HEK293 (cell line): ENCODE data around the gene KPNA6.
"Not testable (repeated sequence)": the region's sequence is repeated elsewhere in the genome, so short reads cannot be mapped to it uniquely, and the experiment has no call there.

ENCODE experiments used
- CTCF ChIA-PET: fragments of 350-600 bp; formaldehyde crosslinking; extraction: SDS; loops from one replicate; lab custom pipeline; 2021; ENCODE audit warnings: antibody characterized with exemption; lab: Yijun Ruan, JAX
- POLR2A ChIA-PET: fragments of 300-600 bp; formaldehyde crosslinking; extraction: SDS; loops from one replicate; lab custom pipeline; 2020; ENCODE audit warnings: antibody characterized with exemption, inconsistent platforms; lab: Yijun Ruan, JAX
- H3K27ac ChIP-seq: fragments of 200-500 bp; sonication (Bioruptor generic); 2 replicates; pipeline ENCODE4 v1.5.1; 2014; ENCODE audit warnings: low read depth, low read length, control low read depth, inconsistent platforms; ENCODE audit errors: extremely low read depth
- H3K36me3 ChIP-seq, 2 experiments: fragments of 200-500 bp in 1 of 2; sonication (Bioruptor generic) in 1 of 2; 1 replicate in 1 of 2; 2 replicates in 1 of 2; pipeline ENCODE4 v1.5.1; 2014 to 2017; ENCODE audit warnings: inconsistent platforms in 2 of 2, low read length in 2 of 2; ENCODE audit not compliant: control insufficient read depth in 2 of 2, insufficient read depth in 1 of 2
- H3K4me1 ChIP-seq: fragments of 200-500 bp; sonication (Bioruptor generic); 2 replicates; pipeline ENCODE4 v1.5.1; 2014; ENCODE audit warnings: mild to moderate bottlenecking, low read length, inconsistent platforms; ENCODE audit not compliant: control insufficient read depth, insufficient read depth
- H3K4me3 ChIP-seq: 2 replicates; pipeline ENCODE4 v1.5.1; 2011; ENCODE audit warnings: low read depth, mild to moderate bottlenecking, control low read depth, low read length, moderate library complexity
- H3K9me3 ChIP-seq: fragments of 200-500 bp; sonication (Bioruptor generic); 2 replicates; pipeline ENCODE4 v1.5.1; 2014; ENCODE audit warnings: low read depth, low read length, inconsistent platforms; ENCODE audit not compliant: control insufficient read depth, insufficient read depth
- BCL6B ChIP-seq: fragments of 450-650 bp; formaldehyde crosslinking; IDR thresholded peaks from 2 replicates; pipeline ENCODE4 v1.5.1; 2017; ENCODE audit warnings: missing biosample characterization, missing genetic modification characterization
- CTCF ChIP-seq: fragments of 450-650 bp; formaldehyde crosslinking; IDR thresholded peaks from 2 replicates; pipeline ENCODE4 v1.5.1; 2016; ENCODE audit warnings: missing biosample characterization, missing genetic modification characterization
- IKZF3 ChIP-seq: fragments of 450-650 bp; IDR thresholded peaks from 2 replicates; pipeline ENCODE4 v1.5.0; 2018; ENCODE audit warnings: missing biosample characterization, mild to moderate bottlenecking, missing genetic modification characterization, moderate library complexity
- PRDM1 ChIP-seq: fragments of 450-650 bp; formaldehyde crosslinking; IDR thresholded peaks from 2 replicates; pipeline ENCODE4; 2016; ENCODE audit warnings: missing biosample characterization, missing genetic modification characterization
- WT1 ChIP-seq: fragments of 450-650 bp; formaldehyde crosslinking; IDR thresholded peaks from 2 replicates; pipeline ENCODE4 v1.5.1; 2016; ENCODE audit warnings: missing biosample characterization, missing genetic modification characterization
- ZBTB48 ChIP-seq: fragments of 450-650 bp; formaldehyde crosslinking; IDR thresholded peaks from 2 replicates; pipeline ENCODE4 v1.5.1; 2016; ENCODE audit warnings: missing biosample characterization, missing genetic modification characterization
- ZNF16 ChIP-seq: fragments of 450-650 bp; formaldehyde crosslinking; IDR thresholded peaks from 2 replicates; pipeline ENCODE4 v1.5.1; 2016; ENCODE audit warnings: low read depth, missing biosample characterization, missing genetic modification characterization
- ZNF214 ChIP-seq: fragments of 450-650 bp; formaldehyde crosslinking; IDR thresholded peaks from 2 replicates; pipeline ENCODE4 v1.5.1; 2017; ENCODE audit warnings: missing biosample characterization, mild to moderate bottlenecking, missing genetic modification characterization, borderline replicate concordance
- ZNF341 ChIP-seq: fragments of 450-650 bp; formaldehyde crosslinking; IDR thresholded peaks from 2 replicates; pipeline ENCODE4; 2016; ENCODE audit warnings: low read depth, missing biosample characterization, missing genetic modification characterization
- ZNF560 ChIP-seq: fragments of 450-650 bp; formaldehyde crosslinking; IDR thresholded peaks from 2 replicates; pipeline ENCODE4 v1.5.1; 2017; ENCODE audit warnings: missing biosample characterization, missing genetic modification characterization, borderline replicate concordance
- ZNF600 ChIP-seq: fragments of 450-650 bp; formaldehyde crosslinking; IDR thresholded peaks from 2 replicates; pipeline ENCODE4 v1.5.1; 2016; ENCODE audit warnings: missing biosample characterization, missing genetic modification characterization
- ZNF629 ChIP-seq: fragments of 450-650 bp; formaldehyde crosslinking; IDR thresholded peaks from 2 replicates; pipeline ENCODE4 v1.5.1; 2017; ENCODE audit warnings: missing biosample characterization, missing genetic modification characterization
- ZNF670 ChIP-seq: fragments of 450-650 bp; formaldehyde crosslinking; IDR thresholded peaks from 2 replicates; pipeline ENCODE4 v1.5.1; 2016; ENCODE audit warnings: missing biosample characterization, missing genetic modification characterization, low read depth
- ZNF768 ChIP-seq: fragments of 450-650 bp; formaldehyde crosslinking; IDR thresholded peaks from 2 replicates; pipeline ENCODE4 v1.5.1; 2018; ENCODE audit warnings: missing biosample characterization, mild to moderate bottlenecking, missing genetic modification characterization
- ZSCAN16 ChIP-seq: fragments of 450-650 bp; formaldehyde crosslinking; IDR thresholded peaks from 2 replicates; pipeline ENCODE4 v1.5.1; 2016; ENCODE audit warnings: missing biosample characterization, missing genetic modification characterization
- TF ChIP-seq, protein P1 (sequence below): fragments of 450-650 bp; formaldehyde crosslinking; IDR thresholded peaks from 2 replicates; pipeline ENCODE4 v1.5.1; 2016; ENCODE audit warnings: missing biosample characterization, missing genetic modification characterization
- TF ChIP-seq, protein P2 (sequence below): sonication (generic); formaldehyde crosslinking; IDR thresholded peaks from 2 replicates; pipeline ENCODE4 v1.8.1; 2022; ENCODE audit warnings: mild to moderate bottlenecking, moderate library complexity, missing genetic modification reagents

The KPNA6 gene

GRCh38 chr1:32137111-32137510 is 29.3 kb downstream of the KPNA6 start (continued):
- TF ChIP-seq ZNF16: no peak
- no peak for TF ChIP-seq CTCF (tag by site-specific recombination)

GRCh38 chr1:32138965-32139364 is 31.1 kb downstream of the KPNA6 start:
- Histone ChIP-seq H3K27ac (no peak overlapping the region), H3K4me1 (peaks cover 4% of the 10 kb centered on the region), H3K4me3 (no peak overlapping the region), H3K36me3 (no peaks in the 10 kb centered on the region; a peak in 1 of 3 replicates), H3K9me3 (no peaks in the 10 kb centered on the region)
- ChIA-PET POLR2A (interaction anchor here (0.6 to 1.3 kb wide), 4 partner anchors 29 to 66 kb away, joined by 3 to 4 read pairs (median 3); partner anchors contain the start of gene KPNA6), CTCF (interaction anchor here (0.6 kb wide), 1 partner anchor 19 kb away, joined by 6 read pairs; no protein-coding TSS in a partner anchor)
- no peak for TF ChIP-seq ZNF214 (tag by site-specific recombination)
- 0 out of 2 replicates have a peak, but pooled peaks have one; percentile 10 for TF ChIP-seq ZNF629 (tag by site-specific recombination)

DNA sequence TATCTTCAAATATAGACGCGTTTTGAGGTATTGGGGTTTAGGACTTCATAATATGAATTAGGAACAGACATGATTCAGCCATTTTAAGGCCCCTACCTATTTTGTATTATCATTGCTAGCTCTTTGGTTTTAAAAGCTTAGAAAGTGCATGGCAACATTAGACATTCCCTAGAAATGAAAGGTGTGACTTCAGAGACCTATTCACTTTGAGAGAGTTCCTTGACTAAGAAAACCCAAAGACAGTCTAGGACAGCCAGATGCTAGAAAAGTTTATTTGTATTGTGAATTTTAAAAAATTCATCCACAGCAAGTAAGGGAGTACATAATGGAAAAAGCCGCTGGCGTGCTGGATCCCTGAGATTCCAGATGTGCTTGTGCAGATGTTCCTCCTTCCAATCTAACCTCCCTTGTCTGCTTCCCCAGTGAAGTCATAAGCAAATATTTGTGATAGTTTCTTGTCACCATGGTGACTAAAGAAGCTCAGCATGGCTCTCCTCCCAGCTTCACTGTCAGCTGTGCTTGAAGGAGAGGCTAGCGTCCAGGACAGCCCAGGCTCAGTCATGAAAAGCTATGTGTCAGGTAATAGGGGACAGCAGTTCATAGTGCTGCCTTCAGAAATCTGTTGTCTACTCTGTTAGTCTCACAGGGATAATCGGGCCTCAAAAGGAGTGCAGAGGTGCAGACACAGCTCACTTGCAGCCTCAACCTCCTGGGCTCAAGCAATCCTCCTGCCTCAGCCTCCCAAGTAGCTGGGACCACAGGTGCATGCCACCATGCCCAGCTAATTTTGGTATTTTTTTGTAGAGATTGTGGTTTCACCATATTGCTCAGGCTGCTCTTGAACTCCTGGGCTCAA is 34.8 kb downstream of the KPNA6 start:
- ChIA-PET CTCF (interaction anchor here (0.5 to 0.7 kb wide), 3 partner anchors 15 to 326 kb away, joined by 3 read pairs; no protein-coding TSS in a partner anchor), POLR2A (interaction anchor here (0.6 to 1.6 kb wide), 3 partner anchors 11 to 37 kb away, joined by 4 to 6 read pairs (median 4); partner anchors contain the start of gene TXLNA)
- Histone ChIP-seq H3K9me3 (no peaks in the 10 kb centered on the region), H3K36me3 (peaks cover 0 to 5% of the 10 kb centered on the region in 2 experiments; a peak in 2 of 3 replicates), H3K27ac (no peak overlapping the region), H3K4me1 (peaks cover 4% of the 10 kb centered on the region), H3K4me3 (no peak overlapping the region)
- TF ChIP-seq ZNF629 (tag by site-specific recombination) (peak; percentile 28; the same call in 1 of the 2 replicates), PRDM1 (tag by site-specific recombination) (peak; percentile 74), ZSCAN16 (tag by site-specific recombination) (no peak), ZBTB48 (tag by site-specific recombination) (peak; percentile 52), BCL6B (tag by site-specific recombination) (peak; percentile 71), WT1 (peak; percentile 37), ZNF670 (tag by site-specific recombination) (no peak), ZNF341 (tag by site-specific recombination) (peak; percentile 43; the same call in 1 of the 2 replicates), ZNF768 (no peak), ZNF600 (tag by site-specific recombination) (peak; percentile 53; the same call in 1 of the 2 replicates), IKZF3 (tag by site-specific recombination) (no peak), ZNF560 (tag by site-specific recombination) (no peak)
- TF ChIP-seq, protein P1, sequence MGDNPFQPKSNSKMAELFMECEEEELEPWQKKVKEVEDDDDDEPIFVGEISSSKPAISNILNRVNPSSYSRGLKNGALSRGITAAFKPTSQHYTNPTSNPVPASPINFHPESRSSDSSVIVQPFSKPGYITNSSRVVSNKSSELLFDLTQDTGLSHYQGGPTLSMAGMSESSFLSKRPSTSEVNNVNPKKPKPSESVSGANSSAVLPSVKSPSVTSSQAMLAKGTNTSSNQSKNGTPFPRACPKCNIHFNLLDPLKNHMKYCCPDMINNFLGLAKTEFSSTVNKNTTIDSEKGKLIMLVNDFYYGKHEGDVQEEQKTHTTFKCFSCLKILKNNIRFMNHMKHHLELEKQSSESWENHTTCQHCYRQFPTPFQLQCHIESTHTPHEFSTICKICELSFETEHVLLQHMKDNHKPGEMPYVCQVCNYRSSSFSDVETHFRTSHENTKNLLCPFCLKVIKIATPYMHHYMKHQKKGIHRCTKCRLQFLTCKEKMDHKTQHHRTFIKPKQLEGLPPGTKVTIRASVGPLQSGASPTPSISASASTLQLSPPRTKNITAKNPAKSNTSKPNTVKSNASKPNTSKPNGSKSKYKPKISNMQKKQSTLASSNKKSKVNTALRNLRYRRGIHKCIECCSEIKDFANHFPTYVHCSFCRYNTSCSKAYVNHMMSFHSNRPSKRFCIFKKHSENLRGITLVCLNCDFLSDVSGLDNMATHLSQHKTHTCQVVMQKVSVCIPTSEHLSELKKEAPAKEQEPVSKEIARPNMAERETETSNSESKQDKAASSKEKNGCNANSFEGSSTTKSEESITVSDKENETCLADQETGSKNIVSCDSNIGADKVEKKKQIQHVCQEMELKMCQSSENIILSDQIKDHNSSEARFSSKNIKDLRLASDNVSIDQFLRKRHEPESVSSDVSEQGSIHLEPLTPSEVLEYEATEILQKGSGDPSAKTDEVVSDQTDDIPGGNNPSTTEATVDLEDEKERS: 0 out of 2 replicates have a peak, but pooled peaks have one; percentile 7
- TF ChIP-seq, protein P2, sequence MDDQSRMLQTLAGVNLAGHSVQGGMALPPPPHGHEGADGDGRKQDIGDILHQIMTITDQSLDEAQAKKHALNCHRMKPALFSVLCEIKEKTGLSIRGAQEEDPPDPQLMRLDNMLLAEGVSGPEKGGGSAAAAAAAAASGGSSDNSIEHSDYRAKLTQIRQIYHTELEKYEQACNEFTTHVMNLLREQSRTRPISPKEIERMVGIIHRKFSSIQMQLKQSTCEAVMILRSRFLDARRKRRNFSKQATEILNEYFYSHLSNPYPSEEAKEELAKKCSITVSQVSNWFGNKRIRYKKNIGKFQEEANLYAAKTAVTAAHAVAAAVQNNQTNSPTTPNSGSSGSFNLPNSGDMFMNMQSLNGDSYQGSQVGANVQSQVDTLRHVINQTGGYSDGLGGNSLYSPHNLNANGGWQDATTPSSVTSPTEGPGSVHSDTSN (CRISPR knock-in tag): no peak

DNA sequence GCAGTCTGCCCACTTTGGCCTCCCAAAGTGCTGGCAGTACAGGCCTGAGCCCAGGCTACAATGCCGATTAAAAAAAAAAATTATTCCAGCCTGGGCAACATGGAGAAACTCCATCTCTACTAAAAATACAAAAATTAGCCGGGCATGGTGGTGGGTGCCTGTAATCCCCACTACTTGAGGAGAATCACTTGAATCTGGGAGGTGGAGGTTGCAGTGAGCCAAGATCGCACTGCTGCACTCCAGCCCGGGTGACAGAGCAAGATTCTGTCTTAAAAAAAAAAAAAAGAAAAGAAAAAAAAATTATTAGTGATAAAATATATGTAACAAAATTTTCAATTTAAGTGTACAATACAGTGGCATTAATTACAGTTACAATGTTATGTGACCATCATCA is 35.4 kb downstream of the KPNA6 start:
- POLR2A ChIA-PET: interaction anchor here (0.6 to 1.6 kb wide), 3 partner anchors 11 to 36 kb away, joined by 4 to 6 read pairs (median 4); partner anchors contain the start of gene TXLNA
- H3K9me3 ChIP-seq, H3K27ac ChIP-seq, H3K4me3 ChIP-seq, H3K4me1 ChIP-seq: not testable (repeated sequence)
- CTCF ChIA-PET: interaction anchor here (0.6 kb wide), 1 partner anchor 327 kb away, joined by 3 read pairs; no protein-coding TSS in a partner anchor
- H3K36me3 ChIP-seq: peaks cover 0 to 11% of the 10 kb centered on the region in 2 experiments; a peak in 2 of 3 replicates
